Stimulated activated CD4-positive, alpha-beta T cell treated with anti-CD3 and anti-CD28 coated beads, Interleukin-1b, Interleukin-23, amount 100 ng/mL, for 1 hour (primary cell): Measurements from ENCODE around the gene PHLDA2.

Source experiments
- DNase-seq, 2 donors: peaks; one replicate each; pipeline ENCODE4 v3.0.0-alpha.2; 2020; ENCODE audit warnings: low read depth in 2 of 2

The PHLDA2 gene

DNA sequence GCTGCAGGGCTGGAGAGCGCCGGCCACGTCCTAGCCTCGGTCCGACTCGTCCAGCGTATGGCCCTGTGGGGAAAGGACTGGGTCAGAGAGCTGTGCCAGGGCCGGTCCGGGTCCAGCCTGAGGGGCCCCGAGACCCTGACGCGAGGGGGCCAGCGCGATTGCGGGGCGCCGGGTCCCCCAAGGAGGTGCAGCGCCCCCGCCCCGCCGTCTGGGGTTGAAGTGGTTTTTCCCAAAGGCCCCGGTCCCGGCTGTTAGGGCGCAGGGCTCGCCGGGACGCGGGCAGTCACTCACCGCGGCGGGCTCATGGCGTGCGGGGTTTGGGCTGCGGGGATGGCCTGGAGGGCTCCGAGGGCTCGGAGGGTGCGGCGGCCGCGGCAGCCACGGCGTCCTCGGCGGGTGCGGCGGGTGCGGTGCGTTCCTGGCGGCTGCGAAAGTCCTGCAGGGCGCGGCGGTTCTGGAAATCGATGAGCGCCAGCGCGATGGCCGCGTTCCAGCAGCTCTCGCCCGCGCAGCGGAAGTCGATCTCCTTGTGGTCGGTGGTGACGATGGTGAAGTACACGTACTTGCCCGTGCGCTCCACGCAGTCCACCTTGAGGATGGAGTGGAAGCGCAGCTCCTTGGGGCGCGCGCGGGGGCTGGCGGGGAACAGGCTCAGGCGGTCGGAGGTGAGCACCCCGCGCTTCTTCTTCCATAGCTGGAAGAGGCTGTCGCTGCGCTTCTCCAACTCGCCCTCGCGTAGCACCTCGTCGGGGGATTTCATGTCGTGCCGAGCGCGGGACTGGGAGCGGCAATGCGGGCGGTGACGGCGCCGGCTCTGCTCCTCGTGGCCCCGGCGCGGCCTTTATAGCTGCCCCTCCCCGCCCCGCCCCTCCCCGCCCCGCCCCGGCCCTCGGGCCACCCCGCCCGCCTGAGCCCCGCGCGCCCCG is at the start of gene PHLDA2:
TSS of gene PHLDA2 (minus strand) at position 816 of the 926 bp plus-strand sequence. CDS start at position 760, 56 bp downstream.
- DNase-seq, result no peak

GRCh38 chr11:2977113-2977512 is 47.9 kb upstream of the PHLDA2 start:
- DNase-seq, result no peak

- DNase-seq, result no peak
Measured at GRCh38 chr11:2976294-2977063, 47.3 kb upstream of the PHLDA2 start.

DNA sequence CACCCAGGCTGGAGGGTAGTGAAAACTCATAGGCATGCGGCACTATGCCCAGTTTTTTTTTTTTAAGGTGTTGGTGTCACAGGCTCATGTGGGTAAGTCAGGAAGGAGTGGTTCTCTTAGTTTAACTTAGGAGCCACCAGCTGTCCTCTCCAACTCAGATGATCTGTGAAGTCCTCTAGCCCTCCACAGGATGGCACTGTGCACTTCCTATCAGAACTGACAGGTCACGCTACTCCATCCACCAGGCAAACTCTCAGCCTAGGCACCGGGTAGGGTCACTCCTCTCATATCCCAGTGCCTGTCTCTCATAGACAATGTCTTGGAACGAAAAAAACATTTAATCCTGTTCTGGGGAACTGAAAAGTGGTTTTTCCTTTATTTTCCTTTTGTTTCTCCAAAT is 46.4 kb upstream of the PHLDA2 start:
- no peak for DNase-seq

DNA sequence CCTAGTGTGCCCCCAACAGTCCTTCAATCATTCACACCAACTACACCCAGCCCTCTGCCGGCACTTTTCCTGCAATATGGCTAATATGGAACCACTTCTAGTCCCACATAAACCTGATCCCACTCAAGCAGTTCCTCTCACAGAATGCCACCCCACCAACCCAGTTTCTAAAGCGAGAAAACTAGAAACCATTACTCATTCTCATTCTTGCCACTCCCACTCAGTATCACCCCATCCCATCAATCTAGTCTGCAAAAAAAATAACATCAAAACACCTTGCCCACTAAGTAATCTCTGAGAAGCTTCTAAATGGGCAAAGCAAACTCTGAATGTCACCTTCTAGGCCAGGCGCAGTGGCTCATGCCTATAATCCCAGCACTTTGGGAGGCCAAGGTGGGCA is 45.1 kb upstream of the PHLDA2 start:
- no peak for DNase-seq

- DNase-seq, result no peak
Measured at GRCh38 chr11:2968341-2968900, 39.2 kb upstream of the PHLDA2 start.

GRCh38 chr11:2964782-2965181 is 35.6 kb upstream of the PHLDA2 start:
- DNase-seq, result no peak

GRCh38 chr11:2963761-2964160 is 34.5 kb upstream of the PHLDA2 start:
- no peak for DNase-seq

DNA sequence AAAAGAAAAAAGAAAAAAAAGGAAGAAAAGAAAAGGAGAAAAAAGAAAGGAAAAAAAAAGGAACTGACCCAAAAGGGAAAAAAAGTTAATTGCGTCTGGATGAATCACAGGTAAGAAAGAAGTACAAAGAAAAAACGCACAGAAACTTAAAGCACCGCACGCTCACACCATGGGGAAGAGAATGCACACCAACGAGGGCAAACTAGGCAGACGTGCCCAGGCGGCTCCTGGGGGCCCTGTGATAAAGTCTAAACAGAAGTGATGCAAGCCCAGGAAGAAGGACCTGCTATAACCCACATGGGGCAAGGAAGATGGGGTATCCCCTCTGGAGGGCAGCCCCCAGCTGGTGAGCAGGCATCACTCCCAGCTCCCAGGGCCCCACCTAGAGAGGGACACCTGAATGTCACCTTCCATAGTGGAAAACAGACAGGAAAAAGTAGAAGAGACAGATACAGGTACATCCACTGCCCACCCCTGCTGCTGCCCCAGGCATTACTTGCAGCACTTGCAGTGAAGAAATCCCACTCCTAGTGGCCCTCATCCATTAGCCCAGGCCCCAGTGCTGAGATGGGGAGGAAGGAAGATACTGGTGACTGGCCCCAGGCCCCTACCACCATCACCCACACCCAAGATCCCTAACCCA is 34.0 kb upstream of the PHLDA2 start:
- no peak for DNase-seq

DNA sequence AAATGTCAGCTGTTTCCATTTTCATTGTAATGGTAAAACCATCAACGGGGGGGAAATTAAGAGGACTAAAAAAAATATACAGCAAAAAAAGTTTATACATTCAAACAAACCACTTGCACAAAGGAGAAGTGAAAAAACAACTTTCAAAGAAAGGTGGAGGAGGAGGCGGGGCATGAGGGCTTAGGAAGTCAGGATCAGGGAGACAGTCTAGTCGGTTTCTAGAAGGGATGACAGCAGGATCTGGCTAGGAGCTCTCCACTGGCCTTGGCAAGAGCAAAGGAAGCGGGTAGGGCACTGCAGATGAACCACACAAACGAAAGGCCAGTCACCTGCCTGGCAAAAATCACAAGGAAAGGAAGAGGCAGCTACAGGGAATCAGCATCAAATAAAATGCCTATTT is 31.9 kb upstream of the PHLDA2 start:
- DNase-seq, result no peak

DNA sequence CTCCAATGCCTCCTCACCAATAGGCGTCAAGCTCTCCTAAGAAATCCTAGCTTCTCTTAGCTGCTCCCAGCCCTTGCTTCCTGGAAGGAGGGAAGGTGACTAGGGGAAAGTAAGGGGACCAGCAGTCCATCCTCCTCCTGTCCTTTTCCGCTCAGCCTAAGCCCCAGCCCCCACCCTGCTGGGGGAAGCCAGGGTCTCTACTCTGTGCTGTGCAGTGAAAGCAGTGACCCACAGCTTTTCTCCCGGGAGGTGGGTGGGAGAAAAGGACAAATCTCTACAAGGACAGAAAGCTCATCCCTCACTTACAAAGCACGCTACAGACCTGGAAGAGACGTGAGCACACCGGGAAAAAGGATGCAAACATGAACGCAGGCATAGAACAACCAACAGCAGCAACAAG is 30.9 kb upstream of the PHLDA2 start:
- DNase-seq, result no peak

GRCh38 chr11:2958251-2958650 is 29.0 kb upstream of the PHLDA2 start:
- DNase-seq, result no peak

GRCh38 chr11:2955906-2956476 is 26.8 kb upstream of the PHLDA2 start:
- no peak for DNase-seq

- no peak for DNase-seq
Measured at GRCh38 chr11:2954263-2954662, 25.0 kb upstream of the PHLDA2 start.

DNA sequence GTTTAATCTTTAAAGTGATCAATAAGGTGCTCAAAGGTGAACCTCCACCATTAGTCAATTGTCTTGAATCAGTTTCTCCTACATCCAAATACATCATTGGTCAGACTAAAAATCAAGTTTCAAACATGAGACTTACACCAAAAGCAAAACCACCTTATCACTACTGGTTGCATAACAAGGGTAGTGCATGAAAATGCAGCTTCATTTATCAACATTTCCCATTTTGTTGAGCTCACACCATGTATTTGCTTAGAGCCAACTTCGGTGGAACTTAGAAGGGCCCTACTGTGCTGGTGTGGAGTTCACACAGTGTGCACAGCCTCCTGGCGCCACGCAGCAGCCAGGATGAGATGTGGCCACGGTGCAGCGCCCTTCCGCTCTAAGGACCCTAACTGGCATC is 23.1 kb upstream of the PHLDA2 start:
- no peak for DNase-seq

- no peak for DNase-seq
Measured at GRCh38 chr11:2951231-2952110, 22.3 kb upstream of the PHLDA2 start.

DNA sequence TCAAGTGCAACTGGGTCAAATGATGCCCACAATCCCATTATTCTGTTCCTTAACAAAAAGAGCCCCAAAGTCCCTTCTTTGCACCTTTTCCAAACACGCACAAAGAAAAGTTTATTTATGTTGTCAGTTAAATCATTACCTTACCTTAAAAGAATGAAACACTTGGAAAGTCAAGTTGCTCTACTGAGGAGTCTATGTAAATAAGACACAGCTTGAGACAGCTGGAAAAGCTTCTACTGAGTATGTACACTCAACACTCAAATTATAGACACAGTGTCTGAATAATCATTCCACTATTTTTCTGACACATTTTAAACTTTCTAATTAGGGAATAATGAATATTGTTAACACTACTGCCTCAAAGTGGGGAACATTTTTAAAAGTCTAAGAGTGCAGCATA is 21.6 kb upstream of the PHLDA2 start:
- no peak for DNase-seq

GRCh38 chr11:2949920-2950319 is 20.7 kb upstream of the PHLDA2 start:
- no peak for DNase-seq

DNA sequence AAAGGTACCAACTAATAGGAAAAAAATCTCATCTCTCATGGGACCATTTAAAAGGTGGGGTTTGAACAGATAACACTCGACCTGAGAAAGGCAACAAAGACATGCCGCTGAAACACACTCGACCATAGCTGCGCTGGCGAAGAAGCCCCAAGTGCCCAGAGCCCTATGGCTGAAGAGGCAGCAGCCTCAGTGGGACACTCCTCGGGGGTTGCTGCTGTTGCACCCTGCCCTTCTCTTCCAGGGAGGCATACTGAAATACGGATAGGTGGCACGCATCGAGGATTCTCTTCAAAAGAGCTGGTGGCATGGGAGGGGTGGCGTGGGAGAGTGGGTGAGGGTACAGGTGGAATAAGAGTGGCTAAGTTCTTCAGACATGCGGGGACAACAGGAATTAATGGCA is 18.5 kb upstream of the PHLDA2 start:
- DNase-seq, result no peak

DNA sequence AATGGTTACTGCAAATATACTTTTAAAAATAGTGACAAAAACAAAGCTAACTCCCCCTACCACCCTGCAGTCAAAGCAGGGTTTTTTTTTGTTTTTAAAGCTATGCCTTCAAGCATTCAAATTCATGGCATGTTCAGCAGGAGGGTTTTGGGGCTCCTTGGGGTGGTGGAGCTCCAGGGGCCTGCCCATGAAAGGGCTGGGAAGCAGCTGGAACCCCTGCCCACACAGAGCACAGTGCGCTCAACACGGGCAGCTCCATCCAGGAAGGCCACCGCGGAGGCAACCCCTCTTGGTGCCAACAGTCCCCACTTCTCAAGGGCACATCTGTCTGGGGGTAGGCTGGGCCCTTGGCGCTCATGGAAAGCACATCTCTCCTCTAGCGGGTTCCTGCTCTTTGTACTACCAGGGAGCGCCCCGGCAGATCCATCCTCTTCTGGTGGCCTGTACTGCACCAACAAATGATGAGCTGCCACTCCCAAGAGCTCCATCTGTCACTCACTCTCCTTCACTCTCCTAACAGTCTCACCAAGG is 16.6 kb upstream of the PHLDA2 start:
- DNase-seq, result no peak
